Tibial nerve (tissue), 4 donors: Measurements from ENCODE around the gene CCDC174. TPM values are rescaled to one million over a fixed set of nuclear protein-coding genes. Genes with fewer than 3 reads are reported as not detected.

Experiments
- DNase-seq, 2 donors: peaks; one replicate each; pipeline ENCODE4 v3.0.0-alpha.2; 2019; ENCODE audit warnings: low spot score in 2 of 2
- H3K27ac ChIP-seq, 4 donors: fragments of 200-600 bp; sonication (generic) in 3 of 4; one replicate each; pipeline ENCODE4 v1.5.1; 2017 to 2019; ENCODE audit warnings: mild to moderate bottlenecking in 1 of 4
- H3K27me3 ChIP-seq, 2 donors: fragments of 200-600 bp; sonication (generic) in 1 of 2; one replicate each; pipeline versions ENCODE4 v1.5.1 to v1.6.0; 2017 to 2019
- H3K36me3 ChIP-seq, 3 donors: fragments of 200-600 bp; sonication (generic); one replicate each; pipeline ENCODE4 v1.5.1; 2018 to 2019
- H3K4me1 ChIP-seq, 4 donors: fragments of 200-600 bp; sonication (generic) in 3 of 4; one replicate each; pipeline ENCODE4 v1.5.1; 2017 to 2019
- H3K4me3 ChIP-seq, 4 donors: fragments of 200-600 bp; sonication (generic) in 3 of 4; one replicate each; pipeline ENCODE4 v1.5.1; 2017 to 2019; ENCODE audit warnings: mild to moderate bottlenecking in 1 of 4, moderate library complexity in 1 of 4
- H3K9me3 ChIP-seq, 4 donors: fragments of 200-600 bp; sonication (generic) in 3 of 4; one replicate each; pipeline ENCODE4 v1.5.1; 2017 to 2019
- CTCF ChIP-seq, 5 experiments: fragments of 200-600 bp in 3 of 5; fragments of 450-650 bp in 2 of 5; sonication (generic) in 3 of 5; IDR thresholded peaks; one replicate each; pipeline ENCODE4 v1.5.1; 2016 to 2019; ENCODE audit warnings: antibody characterized with exemption in 5 of 5, mild to moderate bottlenecking in 3 of 5, moderate library complexity in 2 of 5
- EP300 ChIP-seq, 2 donors: sonication (generic); formaldehyde crosslinking; IDR thresholded peaks; one replicate each; pipeline ENCODE4 v1.6.1; 2017; ENCODE audit warnings: antibody characterized with exemption in 2 of 2, mild to moderate bottlenecking in 1 of 2
- POLR2A ChIP-seq, 2 donors: fragments of 450-650 bp; IDR thresholded peaks; one replicate each; pipeline ENCODE4 v1.6.1; 2017; ENCODE audit warnings: antibody characterized with exemption in 2 of 2, mild to moderate bottlenecking in 2 of 2, moderate library complexity in 2 of 2
- WGBS, 2 donors: methylation state at CpG; one replicate each; pipeline ENCODE4 v1.1.5; 2018; 5-methylcytosine and 5-hydroxymethylcytosine counted together
- total RNA-seq, 4 donors: library from RNA; depleted of rRNA; stranded (reverse); fragments of >200 nt; gene quantifications; one replicate each; pipeline ENCODE4 v1.1.0, GENCODE V29; 2016

CCDC174 gene
- total RNA-seq, 4 donors from 2014 or later = 13.5 to 34.3 (median 27.1) TPM

GRCh38 chr3:14614189-14614588 is 37.4 kb upstream of the CCDC174 start:
- TF ChIP-seq EP300 (IDR thresholded peaks at IDR 0.05) (no peak), POLR2A (IDR thresholded peaks at IDR 0.05) (no peak), CTCF (IDR thresholded peaks at IDR 0.05) (no peak)
- Histone ChIP-seq H3K9me3 (no peaks in the 10 kb centered on the region), H3K4me1 (no peaks in the 10 kb centered on the region), H3K27me3 (peaks cover 0 to 8% of the 10 kb centered on the region in 2 donors), H3K27ac (no peak overlapping the region), H3K36me3 (no peaks in the 10 kb centered on the region), H3K4me3 (no peak overlapping the region)
- no peak for DNase-seq
- WGBS, 2 donors = 72 to 81% methylated on average over 1 of the region's 1 CpG

GRCh38 chr3:14614862-14615261 is 36.7 kb upstream of the CCDC174 start:
- peaks cover 0 to 3% of the 10 kb centered on the region in 2 donors for H3K27me3 ChIP-seq
- H3K4me3 ChIP-seq = no peak overlapping the region

GRCh38 chr3:14616606-14617507 is 34.7 kb upstream of the CCDC174 start:
- Histone ChIP-seq H3K36me3 (no peaks in the 10 kb centered on the region), H3K27ac (no peak overlapping the region), H3K4me3 (no peak overlapping the region), H3K4me1 (no peaks in the 10 kb centered on the region), H3K27me3 (no peaks in the 10 kb centered on the region), H3K9me3 (no peaks in the 10 kb centered on the region)
- TF ChIP-seq EP300 (IDR thresholded peaks at IDR 0.05) (no peak), CTCF (IDR thresholded peaks at IDR 0.05) (no peak), POLR2A (IDR thresholded peaks at IDR 0.05) (no peak)
- DNase-seq = no peak
- 62 to 65% methylated on average over 10 of the region's 10 CpGs for WGBS, 2 donors

More at GRCh38 chr3:14614862-14615261, 36.7 kb upstream of the CCDC174 start:
- Histone ChIP-seq H3K36me3 (no peaks in the 10 kb centered on the region), H3K27ac (no peak overlapping the region), H3K9me3 (no peaks in the 10 kb centered on the region), H3K4me1 (no peaks in the 10 kb centered on the region)
- DNase-seq = no peak
- TF ChIP-seq CTCF (IDR thresholded peaks at IDR 0.05) (no peak), EP300 (IDR thresholded peaks at IDR 0.05) (no peak), POLR2A (IDR thresholded peaks at IDR 0.05) (no peak)

- WGBS, 2 donors = 63 to 71% methylated on average over 6 of the region's 6 CpGs
- Histone ChIP-seq H3K36me3 (no peaks in the 10 kb centered on the region), H3K27ac (no peak overlapping the region), H3K9me3 (no peaks in the 10 kb centered on the region), H3K4me1 (no peaks in the 10 kb centered on the region), H3K4me3 (no peak overlapping the region), H3K27me3 (no peaks in the 10 kb centered on the region)
- no peak for TF ChIP-seq CTCF (IDR thresholded peaks at IDR 0.05)
- no peak for TF ChIP-seq POLR2A (IDR thresholded peaks at IDR 0.05)
- no peak for TF ChIP-seq EP300 (IDR thresholded peaks at IDR 0.05)
- DNase-seq = no peak
These were observed 34.0 kb upstream of the CCDC174 start for GRCh38 chr3:14617508-14618023.

DNA sequence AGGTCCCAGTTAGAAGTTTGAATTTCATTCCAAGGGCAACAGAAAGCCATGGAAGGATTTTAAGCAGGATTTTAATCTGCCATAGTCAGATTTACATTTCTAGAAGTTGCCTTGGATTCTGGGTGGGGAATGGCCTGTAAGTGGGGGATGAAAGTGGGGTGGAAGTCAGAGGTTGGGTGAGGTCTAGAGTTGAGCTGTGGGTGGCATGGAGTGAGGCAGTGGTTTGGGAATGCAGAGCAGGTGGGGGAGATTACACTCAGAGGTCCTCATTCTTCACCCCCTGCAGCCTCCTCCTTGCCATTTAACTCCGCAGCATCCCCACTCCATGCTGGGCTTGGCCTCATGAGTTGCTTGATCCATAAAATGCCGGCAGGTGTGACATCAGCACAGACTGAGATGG is 32.0 kb upstream of the CCDC174 start:
- Histone ChIP-seq H3K4me3 (no peak overlapping the region), H3K36me3 (no peaks in the 10 kb centered on the region), H3K4me1 (no peaks in the 10 kb centered on the region), H3K9me3 (no peaks in the 10 kb centered on the region), H3K27me3 (no peaks in the 10 kb centered on the region), H3K27ac (no peak overlapping the region)
- TF ChIP-seq EP300 (IDR thresholded peaks at IDR 0.05) = no peak
- TF ChIP-seq POLR2A (IDR thresholded peaks at IDR 0.05) = no peak
- no peak for TF ChIP-seq CTCF (IDR thresholded peaks at IDR 0.05)
- WGBS, 2 donors = 0 to 73% methylated on average over 1 to 2 of the region's 2 CpGs
- DNase-seq = no peak
